H9 (cell line): Measurements from ENCODE around the gene SLC44A3. TPM values are rescaled to one million over a fixed set of nuclear protein-coding genes. Genes with fewer than 3 reads are reported as not detected.

Experiments
- DNase-seq: peaks from one replicate; pipeline ENCODE4 v3.0.0-alpha.2; 2017
- H2AFZ ChIP-seq: one replicate; pipeline ENCODE4 v1.6.1; 2013; ENCODE audit warnings: mild to moderate bottlenecking, low read length, control low read depth, moderate library complexity
- H2AK5ac ChIP-seq: 2 replicates; pipeline ENCODE4 v1.6.1; 2013; ENCODE audit warnings: low read length, control low read depth, mixed read lengths; ENCODE audit not compliant: insufficient read length
- H2BK120ac ChIP-seq: one replicate; pipeline ENCODE4 v1.6.1; 2013; ENCODE audit warnings: low read depth, mild to moderate bottlenecking, low read length, control low read depth, inconsistent platforms; ENCODE audit not compliant: poor library complexity, severe bottlenecking
- H2BK12ac ChIP-seq: 2 replicates; pipeline ENCODE4 v1.6.1; 2013; ENCODE audit warnings: low read length, control low read depth, mixed read lengths, low read depth; ENCODE audit not compliant: insufficient read length
- H2BK15ac ChIP-seq: 2 replicates; pipeline ENCODE4 v1.6.1; 2013; ENCODE audit warnings: low read depth, low read length, control low read depth
- H2BK20ac ChIP-seq: one replicate; pipeline ENCODE4 v1.6.1; 2013; ENCODE audit warnings: low read depth, mild to moderate bottlenecking, low read length, control low read depth, inconsistent platforms; ENCODE audit not compliant: poor library complexity, severe bottlenecking
- H2BK5ac ChIP-seq: 2 replicates; pipeline ENCODE4 v1.6.1; 2013; ENCODE audit warnings: low read length, control low read depth, mixed read lengths; ENCODE audit not compliant: insufficient read length
- H3K14ac ChIP-seq: 2 replicates; pipeline ENCODE4 v1.6.1; 2013; ENCODE audit warnings: low read length, control low read depth; ENCODE audit not compliant: insufficient read depth
- H3K18ac ChIP-seq: 2 replicates; pipeline ENCODE4 v1.6.1; 2013; ENCODE audit warnings: low read depth, mild to moderate bottlenecking, mixed read lengths, low read length, control low read depth; ENCODE audit not compliant: insufficient read length
- H3K23ac ChIP-seq: 2 replicates; pipeline ENCODE4 v1.6.1; 2013; ENCODE audit warnings: low read length, control low read depth, mixed read lengths, low read depth; ENCODE audit not compliant: insufficient read length
- H3K23me2 ChIP-seq: 2 replicates; pipeline ENCODE4 v1.6.1; 2013; ENCODE audit warnings: low read depth, mild to moderate bottlenecking, mixed read lengths, low read length, control low read depth; ENCODE audit not compliant: insufficient read length, poor library complexity, severe bottlenecking
- H3K27ac ChIP-seq: 2 replicates; pipeline ENCODE4 v1.5.1; 2013; ENCODE audit warnings: low read length, control low read depth, mixed read lengths, low read depth; ENCODE audit not compliant: insufficient read length
- H3K27me3 ChIP-seq: 2 replicates; pipeline ENCODE4 v1.6.1; 2013; ENCODE audit warnings: low read length, control low read depth, inconsistent platforms; ENCODE audit not compliant: insufficient read depth
- H3K4ac ChIP-seq: 2 replicates; pipeline ENCODE4 v1.6.1; 2013; ENCODE audit warnings: low read depth, mild to moderate bottlenecking, control low read depth, inconsistent platforms, low read length, moderate library complexity
- H3K4me1 ChIP-seq: 2 replicates; pipeline ENCODE4 v1.6.1; 2013; ENCODE audit warnings: low read length, control low read depth, inconsistent platforms; ENCODE audit not compliant: insufficient read depth
- H3K4me2 ChIP-seq: 2 replicates; pipeline ENCODE4 v1.6.1; 2013; ENCODE audit warnings: low read length, control low read depth, mixed read lengths; ENCODE audit not compliant: insufficient read length, insufficient read depth
- H3K56ac ChIP-seq: 2 replicates; pipeline ENCODE4 v1.6.1; 2013; ENCODE audit warnings: low read depth, mild to moderate bottlenecking, mixed read lengths, low read length, control low read depth; ENCODE audit not compliant: insufficient read length
- H3K79me1 ChIP-seq: 2 replicates; pipeline ENCODE4 v1.6.1; 2013; ENCODE audit warnings: low read depth, mild to moderate bottlenecking, moderate library complexity, low read length, control low read depth, inconsistent platforms; ENCODE audit not compliant: insufficient read depth, poor library complexity, severe bottlenecking
- H3K79me2 ChIP-seq: 2 replicates; pipeline ENCODE4 v1.6.1; 2013; ENCODE audit warnings: low read length, control low read depth, inconsistent platforms; ENCODE audit not compliant: insufficient read depth
- H3K9ac ChIP-seq: 2 replicates; pipeline ENCODE4 v1.6.1; 2013; ENCODE audit warnings: low read length, control low read depth, mixed read lengths; ENCODE audit not compliant: insufficient read length; ENCODE audit errors: extremely low read depth
- H3K9me3 ChIP-seq: one replicate; pipeline ENCODE4 v1.6.1; 2013; ENCODE audit warnings: low read depth, low read length, inconsistent platforms; ENCODE audit not compliant: control insufficient read depth
- H3T11ph ChIP-seq: one replicate; pipeline ENCODE4 v1.6.1; 2013; ENCODE audit warnings: mild to moderate bottlenecking, low read length, control low read depth, inconsistent platforms
- H4K20me1 ChIP-seq: one replicate; pipeline ENCODE4 v1.6.1; 2013; ENCODE audit not compliant: control insufficient read depth, insufficient read length, insufficient read depth
- H4K5ac ChIP-seq: 2 replicates; pipeline ENCODE4 v1.6.1; 2013; ENCODE audit warnings: low read depth, mild to moderate bottlenecking, mixed read lengths, low read length, control low read depth; ENCODE audit not compliant: insufficient read length
- H4K8ac ChIP-seq: replicated peaks from 2 replicates; pipeline ENCODE4 v1.6.1; 2013; ENCODE audit warnings: low read length, control low read depth, mixed read lengths, low read depth; ENCODE audit not compliant: insufficient read length
- H4K91ac ChIP-seq: 2 replicates; pipeline ENCODE4 v1.6.1; 2013; ENCODE audit warnings: low read depth, mild to moderate bottlenecking, moderate library complexity, mixed read lengths, low read length, control low read depth; ENCODE audit not compliant: insufficient read length
- H3K27ac Mint-ChIP-seq, 3 experiments: 2 replicates in 2 of 3; 3 replicates in 1 of 3; pipeline ENCODE4 v1.8.0; 2020 to 2021; ENCODE audit warnings: mixed read lengths in 3 of 3, mild to moderate bottlenecking in 1 of 3, moderate library complexity in 1 of 3
- H3K27me3 Mint-ChIP-seq: 2 replicates; pipeline ENCODE4 v1.8.0; 2021; ENCODE audit warnings: low read depth, mild to moderate bottlenecking, moderate library complexity, mixed read lengths
- H3K36me3 Mint-ChIP-seq, 3 experiments: 2 replicates in 2 of 3; 3 replicates in 1 of 3; pipeline ENCODE4 v1.8.0; 2020 to 2021; ENCODE audit warnings: low read depth in 3 of 3, mixed read lengths in 3 of 3; ENCODE audit not compliant: insufficient read depth in 1 of 3
- H3K4me1 Mint-ChIP-seq, 2 experiments: 2 replicates each; pipeline ENCODE4 v1.8.0; 2020; ENCODE audit warnings: mixed read lengths in 2 of 2
- H3K4me3 Mint-ChIP-seq, 2 experiments: 2 replicates in 1 of 2; 3 replicates in 1 of 2; pipeline ENCODE4 v1.8.0; 2020 to 2021; ENCODE audit warnings: mild to moderate bottlenecking in 2 of 2, mixed read lengths in 2 of 2, moderate library complexity in 1 of 2
- H3K9me3 Mint-ChIP-seq, 2 experiments: 2 replicates in 1 of 2; 3 replicates in 1 of 2; pipeline ENCODE4 v1.8.0; 2020; ENCODE audit warnings: mild to moderate bottlenecking in 2 of 2, mixed read lengths in 2 of 2, moderate library complexity in 1 of 2
- WGBS: extraction: QIAGEN DNeasy Blood & Tissue Kit; methylation state at CpG from one replicate; pipeline ENCODE4 v1.1.7; 2013; ENCODE audit warnings: missing lambda C conversion rate, low lambda C conversion rate, mixed read lengths; ENCODE audit not compliant: insufficient read length; ENCODE audit errors: extremely low coverage; 5-methylcytosine and 5-hydroxymethylcytosine counted together
- long read RNA-seq: library from polyadenylated mRNA; unstranded; transcript quantifications from one replicate; pipeline ENCODE4 v2.0.0, GENCODE V29; 2020
- total RNA-seq: library from RNA; stranded (reverse); gene quantifications from 2 replicates; pipeline ENCODE4 v1.2.1, GENCODE V29; 2021
- TF ChIP-seq, protein P1 (sequence below): fragments of 200-600 bp; sonication (generic); conservative IDR thresholded peaks from 3 replicates; pipeline ENCODE4 v1.8.0; 2021; ENCODE audit warnings: antibody characterized with exemption, mild to moderate bottlenecking

Gene SLC44A3, protein sequence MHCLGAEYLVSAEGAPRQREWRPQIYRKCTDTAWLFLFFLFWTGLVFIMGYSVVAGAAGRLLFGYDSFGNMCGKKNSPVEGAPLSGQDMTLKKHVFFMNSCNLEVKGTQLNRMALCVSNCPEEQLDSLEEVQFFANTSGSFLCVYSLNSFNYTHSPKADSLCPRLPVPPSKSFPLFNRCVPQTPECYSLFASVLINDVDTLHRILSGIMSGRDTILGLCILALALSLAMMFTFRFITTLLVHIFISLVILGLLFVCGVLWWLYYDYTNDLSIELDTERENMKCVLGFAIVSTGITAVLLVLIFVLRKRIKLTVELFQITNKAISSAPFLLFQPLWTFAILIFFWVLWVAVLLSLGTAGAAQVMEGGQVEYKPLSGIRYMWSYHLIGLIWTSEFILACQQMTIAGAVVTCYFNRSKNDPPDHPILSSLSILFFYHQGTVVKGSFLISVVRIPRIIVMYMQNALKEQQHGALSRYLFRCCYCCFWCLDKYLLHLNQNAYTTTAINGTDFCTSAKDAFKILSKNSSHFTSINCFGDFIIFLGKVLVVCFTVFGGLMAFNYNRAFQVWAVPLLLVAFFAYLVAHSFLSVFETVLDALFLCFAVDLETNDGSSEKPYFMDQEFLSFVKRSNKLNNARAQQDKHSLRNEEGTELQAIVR
- 4.8 and 5.5 TPM in 2 replicates for total RNA-seq
- long read RNA-seq, partial matches to known transcripts: 3 of 25 reads
- long read RNA-seq, other reads (novel, unspliced or antisense): 17 of 25 reads

DNA sequence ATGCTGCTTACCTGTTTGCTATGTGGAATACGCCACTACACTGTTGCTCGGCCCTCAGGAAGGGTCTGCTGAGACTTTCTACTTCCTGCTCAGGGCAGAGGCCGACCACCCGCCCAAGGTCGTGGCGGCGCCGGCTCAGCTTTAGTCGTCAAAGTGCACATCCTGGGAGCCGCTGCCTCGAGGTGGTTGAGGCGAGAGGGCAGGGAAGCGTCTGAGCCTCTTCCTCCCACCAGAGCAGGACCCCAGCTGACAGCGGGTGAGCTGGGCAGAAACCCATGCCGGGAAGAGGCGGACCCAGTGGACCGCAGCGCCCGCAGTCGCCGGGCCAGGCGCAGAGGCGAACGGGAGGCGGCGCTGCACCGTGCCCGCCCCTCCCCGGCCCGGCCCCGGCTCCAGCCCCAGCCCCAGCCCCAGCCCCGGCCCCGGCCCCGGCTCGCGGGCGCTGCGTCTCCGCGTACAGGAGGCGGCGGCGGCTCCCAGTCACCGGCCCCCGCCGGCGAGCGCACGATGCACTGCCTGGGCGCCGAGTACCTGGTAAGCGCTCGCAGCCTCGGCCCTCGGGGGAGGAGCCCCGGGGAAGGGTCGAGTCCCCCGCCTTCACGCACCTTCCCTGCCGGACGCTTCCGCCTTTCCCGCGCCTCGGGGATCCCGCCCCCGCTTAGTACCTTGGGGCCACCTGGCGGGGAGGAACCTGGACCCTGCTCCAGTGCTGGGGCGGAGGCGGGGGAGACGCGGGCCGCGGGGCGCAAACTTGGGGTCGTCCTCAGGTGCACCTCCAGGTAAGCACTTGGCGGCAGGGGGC lies at the start of gene SLC44A3:
Gene SLC44A3, plus strand, starts transcription at position 413 of the 802 bp plus-strand sequence. Its CDS starts 95 bp downstream, at position 508.
- Histone ChIP-seq H2BK5ac (no peak within 1 kb of the TSS), H3K4ac (no peak within 1 kb of the TSS), H2BK12ac (no peak within 1 kb of the TSS), H3K27me3 (no peaks in the 10 kb centered on the region), H3K27ac (no peak within 1 kb of the TSS), H2BK20ac (no peak within 1 kb of the TSS), H2BK15ac (no peak within 1 kb of the TSS), H3K18ac (peak within 1 kb of the TSS; percentile 70), H3K23ac (no peak within 1 kb of the TSS), H3K9me3 (no peaks in the 10 kb centered on the region), H3T11ph (no peak within 1 kb of the TSS), H3K23me2 (peaks cover 10% of the 10 kb centered on the region), H2AK5ac (no peak within 1 kb of the TSS), H3K56ac (no peak within 1 kb of the TSS), H3K4me2 (peak within 1 kb of the TSS; percentile 84), H2AFZ (peak within 1 kb of the TSS; percentile 51), H4K8ac (no peak within 1 kb of the TSS), H3K4me1 (peaks cover 2% of the 10 kb centered on the region; the same call in 1 of the 2 replicates), H3K79me1 (no peaks in the 10 kb centered on the region), H4K91ac (no peak within 1 kb of the TSS), H4K5ac (no peak within 1 kb of the TSS), H4K20me1 (no peaks in the 10 kb centered on the region), H3K79me2 (no peaks in the 10 kb centered on the region), H3K14ac (peak within 1 kb of the TSS; percentile 88), H3K9ac (peak within 1 kb of the TSS; percentile 48), H2BK120ac (no peak within 1 kb of the TSS)
- TF ChIP-seq, protein P1, sequence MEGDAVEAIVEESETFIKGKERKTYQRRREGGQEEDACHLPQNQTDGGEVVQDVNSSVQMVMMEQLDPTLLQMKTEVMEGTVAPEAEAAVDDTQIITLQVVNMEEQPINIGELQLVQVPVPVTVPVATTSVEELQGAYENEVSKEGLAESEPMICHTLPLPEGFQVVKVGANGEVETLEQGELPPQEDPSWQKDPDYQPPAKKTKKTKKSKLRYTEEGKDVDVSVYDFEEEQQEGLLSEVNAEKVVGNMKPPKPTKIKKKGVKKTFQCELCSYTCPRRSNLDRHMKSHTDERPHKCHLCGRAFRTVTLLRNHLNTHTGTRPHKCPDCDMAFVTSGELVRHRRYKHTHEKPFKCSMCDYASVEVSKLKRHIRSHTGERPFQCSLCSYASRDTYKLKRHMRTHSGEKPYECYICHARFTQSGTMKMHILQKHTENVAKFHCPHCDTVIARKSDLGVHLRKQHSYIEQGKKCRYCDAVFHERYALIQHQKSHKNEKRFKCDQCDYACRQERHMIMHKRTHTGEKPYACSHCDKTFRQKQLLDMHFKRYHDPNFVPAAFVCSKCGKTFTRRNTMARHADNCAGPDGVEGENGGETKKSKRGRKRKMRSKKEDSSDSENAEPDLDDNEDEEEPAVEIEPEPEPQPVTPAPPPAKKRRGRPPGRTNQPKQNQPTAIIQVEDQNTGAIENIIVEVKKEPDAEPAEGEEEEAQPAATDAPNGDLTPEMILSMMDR: peak; percentile 44; the same call in 2 of the 3 replicates
- DNase-seq: peak; percentile 75
- H3K9me3 Mint-ChIP-seq: peaks cover 0 to 6% of the 10 kb centered on the region in 2 experiments; a peak in 1 of 5 replicates
- H3K27ac Mint-ChIP-seq: peak within 1 kb of the TSS in 1 of 3 experiments; percentile 68; a peak in 1 of 7 replicates
- H3K4me1 Mint-ChIP-seq: peaks cover 19 to 20% of the 10 kb centered on the region in 2 experiments
- H3K4me3 Mint-ChIP-seq: peak within 1 kb of the TSS; percentile 82 to 86
- peaks cover 5% of the 10 kb centered on the region for H3K27me3 Mint-ChIP-seq
- no CpG with 5 or more reads among the region's 77 CpGs for WGBS
- H3K36me3 Mint-ChIP-seq: peaks cover 0 to 13% (median under 1%) of the 10 kb centered on the region in 3 experiments; a peak in 4 of 7 replicates
